ENCODE measurements around the gene SEC16A. TPM values are rescaled to one million over a fixed set of nuclear protein-coding genes. Genes with fewer than 3 reads are reported as not detected.
"Not testable (repeated sequence)": the region's sequence is repeated elsewhere in the genome, so short reads cannot be mapped to it uniquely, and the experiment has no call there.

SEC16A gene
- polyA plus RNA-seq, 3 donors, result 23.1 to 34.9 (median 30.9) TPM

GRCh38 chr9:136416914-136417313 is 65.9 kb downstream of the SEC16A start:
- WGBS, 3 donors, result 88 to 94% (median 92%) methylated on average over 19 of the region's 19 CpGs
- H3K27ac ChIP-seq (ENCODE audit: low read depth, low read length), result no peak overlapping the region

GRCh38 chr9:136416427-136416826 is 66.4 kb downstream of the SEC16A start:
- 96 to 98% (median 96%) methylated on average over 8 of the region's 8 CpGs for WGBS, 3 donors
- H3K27ac ChIP-seq (ENCODE audit: low read depth, low read length), result no peak overlapping the region

DNA sequence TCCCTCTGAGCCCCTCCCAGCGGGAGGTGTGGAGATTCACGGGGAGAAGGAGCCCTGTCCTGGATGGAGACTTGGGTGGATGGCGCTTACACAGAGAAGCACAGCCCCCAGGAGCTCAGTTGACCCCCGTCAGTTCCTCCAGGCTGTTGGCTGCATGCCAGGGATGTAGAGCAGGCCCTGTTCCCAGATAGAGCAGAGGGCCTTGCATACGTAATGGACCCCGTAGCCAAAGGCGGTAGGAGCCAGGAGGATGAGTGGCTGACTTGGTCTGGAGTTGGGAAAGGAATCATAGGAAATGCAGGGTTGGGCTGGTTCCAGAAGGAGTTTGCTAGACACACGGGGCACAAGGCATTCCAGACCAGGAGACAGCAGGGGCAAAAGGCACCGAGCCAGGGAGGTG is 69.9 kb downstream of the SEC16A start:
- no peak overlapping the region for H3K27ac ChIP-seq (ENCODE audit: low read depth, low read length)
- 66 to 73% (median 69%) methylated on average over 9 of the region's 9 CpGs for WGBS, 3 donors

DNA sequence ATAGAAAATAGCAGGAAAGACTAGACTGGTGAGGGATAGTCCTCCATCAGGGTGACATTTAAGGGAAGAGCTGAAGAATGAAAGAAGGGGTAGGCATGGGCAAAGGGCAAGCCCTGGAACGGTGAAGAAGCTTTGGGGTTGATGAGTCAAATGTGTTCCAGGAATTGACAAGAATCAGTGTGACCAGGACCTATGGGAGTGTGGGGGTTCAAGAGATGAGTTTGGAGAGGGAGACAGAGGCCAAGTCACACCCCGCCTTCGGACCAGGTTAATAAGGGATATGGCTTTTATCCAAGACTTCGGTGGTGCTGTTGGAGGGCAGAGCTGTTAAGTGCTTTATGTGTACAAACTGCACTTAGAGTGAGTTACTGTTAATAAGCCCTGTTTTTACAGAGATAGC is 71.5 kb downstream of the SEC16A start:
- no peak overlapping the region for H3K27ac ChIP-seq (ENCODE audit: low read depth, low read length)
- WGBS, 3 donors, result 21 to 49% (median 48%) methylated on average over 4 of the region's 4 CpGs

DNA sequence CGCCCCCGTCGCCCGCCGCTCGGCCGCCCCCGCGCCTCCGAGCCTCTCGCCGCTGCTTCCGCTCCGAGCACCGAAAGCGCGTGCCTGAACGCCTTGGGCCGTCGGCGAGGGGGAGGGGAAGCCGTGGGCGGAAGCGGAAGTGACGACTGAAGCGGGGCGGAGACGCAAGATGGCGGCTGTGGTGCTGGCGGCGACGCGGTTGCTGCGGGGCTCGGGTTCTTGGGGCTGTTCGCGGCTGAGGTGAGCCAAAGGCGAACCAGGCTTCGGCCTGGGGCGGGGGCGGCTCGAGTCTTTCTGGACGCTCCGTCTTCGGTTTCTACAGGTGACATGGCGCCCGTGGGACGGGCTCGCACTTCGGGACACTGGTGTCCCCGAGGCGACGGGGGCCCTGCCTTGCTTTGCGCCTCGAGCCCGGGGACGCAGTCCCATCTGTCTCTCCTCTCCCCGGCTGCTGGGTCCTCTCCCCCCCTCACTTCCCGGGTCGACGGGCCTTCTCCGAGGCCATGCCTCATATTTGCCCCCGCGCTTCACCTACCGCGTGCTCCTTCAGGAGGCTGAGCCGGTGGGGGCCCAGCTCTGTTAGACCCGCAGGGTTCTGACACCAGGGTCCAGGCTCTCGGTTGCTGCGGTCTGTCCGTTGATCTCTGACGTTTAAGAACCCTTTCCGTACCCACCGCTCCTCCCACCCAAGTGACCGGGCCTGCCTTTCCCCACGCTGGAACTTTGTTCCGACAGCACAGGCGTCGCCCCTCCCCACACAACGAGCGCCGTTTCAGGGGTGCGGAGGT is 72.1 kb downstream of the SEC16A start, which contains the start of the genes ENTR1 and PMPCA:
Gene ENTR1 (minus strand): TSS at position 115 of the 788 bp plus-strand sequence. CDS start 217 bp downstream, outside the sequence.
Gene PMPCA (plus strand): TSS at position 159 of the 788 bp plus-strand sequence. CDS start 11 bp downstream, at position 170.
- 0 to 1% (median 0%) methylated on average over 68 to 83 of the region's 83 CpGs for WGBS, 3 donors

DNA sequence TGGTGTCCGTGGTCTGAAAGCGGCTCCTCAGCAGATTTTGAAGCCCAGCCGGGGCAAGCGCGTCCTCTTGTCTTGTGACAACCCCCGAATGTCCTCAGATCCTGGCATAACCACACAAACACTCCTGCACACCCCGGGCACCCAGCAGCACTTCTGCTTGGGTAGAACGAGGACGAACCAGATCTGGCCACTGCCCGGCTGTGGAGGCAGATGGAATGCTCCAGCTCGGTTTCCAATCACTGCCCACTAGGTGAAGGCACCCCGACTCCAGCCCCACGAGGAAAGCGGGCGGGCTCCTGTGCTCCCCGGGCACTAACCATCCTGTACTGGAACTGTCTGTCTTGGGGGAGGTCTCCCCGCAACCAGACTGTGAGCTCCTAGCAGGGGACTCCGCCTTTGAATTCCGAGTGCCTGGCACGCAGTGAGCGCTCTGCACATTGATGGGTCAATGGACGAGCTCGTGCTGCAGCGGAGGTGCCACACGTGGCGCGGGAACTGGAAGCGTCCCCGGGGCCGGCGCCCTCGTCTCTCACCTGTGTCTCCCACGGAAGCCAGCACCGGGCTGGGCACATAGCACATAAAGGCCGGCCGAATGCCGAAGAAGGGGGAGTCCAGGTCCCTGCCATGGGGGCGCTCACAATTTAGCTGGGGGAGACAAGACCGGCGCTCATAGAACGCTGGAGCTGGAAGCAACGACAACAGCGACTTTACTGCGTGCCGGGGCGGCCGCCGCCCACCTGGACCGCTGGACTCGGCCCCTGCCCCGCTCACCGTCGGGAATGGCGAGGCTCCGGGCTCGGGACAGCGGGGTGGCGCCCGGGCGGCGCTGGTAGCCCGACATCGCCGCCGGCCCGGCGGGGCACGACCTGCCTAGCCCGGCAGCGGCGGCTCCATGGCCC is 73.0 kb downstream of the SEC16A start:
- 8 to 11% (median 9%) methylated on average over 64 to 71 of the region's 71 CpGs for WGBS, 3 donors
- H3K27ac ChIP-seq (ENCODE audit: low read depth, low read length), result no peak overlapping the region

More for the DNA sequence above, 72.1 kb downstream of the SEC16A start, which contains the start of the genes ENTR1 and PMPCA:
- peak within 1 kb of the TSS; percentile 73 for H3K27ac ChIP-seq (ENCODE audit: low read depth, low read length)

DNA sequence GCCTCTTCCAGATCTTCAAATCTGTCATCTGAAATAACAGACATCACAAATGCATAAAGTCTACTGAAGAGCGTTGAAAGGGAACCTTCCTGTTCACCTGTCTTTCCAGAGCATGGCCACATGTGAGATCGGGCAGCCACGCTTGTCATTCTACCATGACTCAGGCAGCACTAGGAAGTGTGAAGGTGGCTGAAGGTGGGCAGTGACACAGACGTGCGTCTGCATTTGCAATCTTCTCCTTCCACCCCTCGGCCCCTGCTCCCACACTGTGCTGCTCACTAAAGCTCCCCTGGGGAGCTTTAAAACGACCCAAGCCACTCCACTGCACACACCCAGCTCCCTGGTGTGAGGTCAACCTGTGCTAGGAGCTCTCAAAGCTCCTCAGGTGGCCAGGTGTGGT is 74.9 kb downstream of the SEC16A start:
- WGBS, 3 donors, result 86 to 89% (median 87%) methylated on average over 7 of the region's 7 CpGs

DNA sequence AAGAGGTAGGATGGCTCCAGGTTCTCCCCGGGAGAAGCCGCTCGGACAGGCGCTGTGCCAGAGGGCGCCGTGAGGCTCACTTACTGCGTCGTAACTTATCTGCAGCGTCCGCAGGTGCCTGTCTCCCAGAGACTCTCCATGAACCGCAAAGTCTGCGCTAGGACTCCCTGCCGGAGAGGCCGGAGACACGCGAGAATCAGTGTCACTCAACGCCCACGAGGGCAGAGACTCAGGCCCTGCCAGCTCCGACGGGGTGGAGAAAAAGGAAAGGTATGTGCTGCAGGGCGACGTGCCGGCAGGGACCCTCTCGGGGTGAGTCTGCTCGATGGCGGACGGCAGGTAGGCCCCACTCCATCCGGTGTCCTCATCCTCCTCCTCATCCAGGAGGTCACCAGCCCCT is 75.8 kb downstream of the SEC16A start:
- WGBS, 3 donors, result 91 to 94% (median 93%) methylated on average over 28 of the region's 28 CpGs

More for the DNA sequence above, 74.9 kb downstream of the SEC16A start:
- H3K27ac ChIP-seq (ENCODE audit: low read depth, low read length), result no peak overlapping the region

DNA sequence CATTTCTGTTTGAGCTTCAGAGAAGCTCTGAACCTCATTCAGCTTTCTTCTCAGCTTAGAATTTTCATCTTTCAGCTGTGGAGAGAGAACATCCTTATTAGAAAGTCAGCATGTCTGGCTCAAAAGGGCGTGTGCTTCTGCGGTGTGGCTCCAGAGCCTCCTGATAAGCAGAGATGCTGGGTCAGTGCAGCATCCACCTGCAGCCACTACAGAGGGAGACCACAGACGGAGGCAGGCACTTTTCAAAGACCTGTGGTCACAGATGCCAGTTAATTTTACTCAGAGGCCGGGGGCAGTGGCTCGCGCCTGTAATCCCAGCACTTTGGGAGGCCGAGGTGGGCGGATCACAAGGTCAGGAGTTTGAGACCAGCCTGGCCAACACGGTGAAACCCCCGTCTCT is 76.9 kb downstream of the SEC16A start:
- 91 to 93% (median 93%) methylated on average over 10 of the region's 10 CpGs for WGBS, 3 donors
- H3K27ac ChIP-seq (ENCODE audit: low read depth, low read length), result not testable (repeated sequence)

More for the DNA sequence above, 75.8 kb downstream of the SEC16A start:
- not testable (repeated sequence) for H3K27ac ChIP-seq (ENCODE audit: low read depth, low read length)

DNA sequence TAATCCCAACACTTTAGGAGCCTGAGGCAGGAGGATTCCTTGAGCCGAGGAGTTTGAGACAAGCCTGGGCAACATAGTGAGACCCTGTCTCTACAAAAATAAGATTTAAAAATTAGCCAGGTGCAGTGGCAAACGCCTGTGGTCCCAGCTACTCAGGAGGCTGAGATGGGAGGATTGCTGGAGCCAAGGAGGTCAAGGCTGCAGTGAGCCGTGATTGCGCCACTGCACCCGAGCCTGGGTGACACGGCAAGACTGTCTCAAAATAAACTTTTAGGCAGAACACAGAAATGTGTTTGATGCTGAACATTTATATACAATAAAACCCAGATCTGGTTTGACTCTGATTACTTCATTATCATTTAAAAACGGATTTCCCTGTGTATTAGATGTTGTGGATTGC is 77.4 kb downstream of the SEC16A start:
- H3K27ac ChIP-seq (ENCODE audit: low read depth, low read length), result no peak overlapping the region
- WGBS, 3 donors, result 82 to 87% (median 86%) methylated on average over 7 of the region's 7 CpGs

DNA sequence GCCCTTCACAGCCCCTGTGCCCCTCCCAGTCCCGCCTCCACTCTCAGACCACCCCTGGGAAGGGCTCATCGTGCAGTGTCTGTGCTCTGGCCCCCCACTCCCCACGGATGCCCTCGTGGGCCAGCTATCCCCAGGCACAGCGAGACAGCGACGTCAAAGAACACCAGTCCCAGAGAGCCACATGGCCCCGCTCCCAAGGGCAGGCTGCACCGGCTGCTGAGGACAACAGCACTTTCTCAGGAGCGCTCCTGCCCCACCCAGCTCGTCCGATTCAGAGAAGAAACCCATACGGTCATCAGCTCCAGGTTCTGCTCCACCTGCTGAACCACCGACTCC is 78.1 kb downstream of the SEC16A start:
- 87 to 92% (median 91%) methylated on average over 14 of the region's 14 CpGs for WGBS, 3 donors
- no peak overlapping the region for H3K27ac ChIP-seq (ENCODE audit: low read depth, low read length)

- H3K27ac ChIP-seq (ENCODE audit: low read depth, low read length), result no peak overlapping the region
- 82 to 90% (median 86%) methylated on average over 32 of the region's 32 CpGs for WGBS, 3 donors
These were observed 78.7 kb downstream of the SEC16A start for GRCh38 chr9:136403915-136404800.

GRCh38 chr9:136403538-136403914 is 79.3 kb downstream of the SEC16A start:
- WGBS, 3 donors, result 82 to 91% (median 83%) methylated on average over 5 of the region's 5 CpGs
- H3K27ac ChIP-seq (ENCODE audit: low read depth, low read length), result no peak overlapping the region

DNA sequence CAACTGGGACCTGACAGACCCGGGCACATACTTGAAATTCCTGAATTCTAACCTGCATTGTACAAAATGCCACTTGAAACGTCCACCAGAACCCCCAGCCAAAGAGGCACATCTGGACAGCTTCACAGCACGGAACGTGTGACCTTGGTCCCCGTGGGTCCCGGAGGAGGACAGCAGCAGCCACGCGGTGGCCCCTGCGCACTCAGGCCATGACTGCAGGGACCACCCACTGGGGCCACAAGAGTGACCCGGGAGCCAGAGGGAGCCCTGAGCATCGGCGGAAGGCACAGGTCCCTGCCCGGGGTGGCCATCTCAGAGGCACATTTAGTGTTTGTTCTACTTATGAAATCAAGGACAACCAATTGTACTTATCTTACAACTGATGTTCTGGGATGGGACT is 80.8 kb downstream of the SEC16A start:
- WGBS, 3 donors, result 47 to 81% (median 78%) methylated on average over 13 of the region's 13 CpGs
- no peak overlapping the region for H3K27ac ChIP-seq (ENCODE audit: low read depth, low read length)

- WGBS, 3 donors, result 88 to 94% (median 93%) methylated on average over 18 of the region's 18 CpGs
- H3K27ac ChIP-seq (ENCODE audit: low read depth, low read length), result no peak overlapping the region
These were observed 81.5 kb downstream of the SEC16A start for GRCh38 chr9:136401173-136401922.

- H3K27ac ChIP-seq (ENCODE audit: low read depth, low read length), result no peak within 1 kb of the TSS
- 4 to 10% (median 5%) methylated on average over 42 to 71 of the region's 71 CpGs for WGBS, 3 donors
These were observed 82.6 kb downstream of the SEC16A start, which contains the start of gene SNAPC4 for GRCh38 chr9:136400038-136400834. SNAPC4 (minus strand) TSS chr9:136400170; CDS start chr9:136398428, 1,742 bp downstream.

All from adipose tissue (tissue), 3 donors.